GM21528 (cell line): ENCODE measurements around the gene HK2.

Experiments
- ATAC-seq: cut with Tn5 transposase; IDR thresholded peaks from one replicate; pipeline ENCODE4 v1.9.1; 2021; ENCODE audit warnings: mild to moderate bottlenecking, moderate library complexity; ENCODE audit not compliant: unreplicated experiment, low FRiP score

The HK2 gene

DNA sequence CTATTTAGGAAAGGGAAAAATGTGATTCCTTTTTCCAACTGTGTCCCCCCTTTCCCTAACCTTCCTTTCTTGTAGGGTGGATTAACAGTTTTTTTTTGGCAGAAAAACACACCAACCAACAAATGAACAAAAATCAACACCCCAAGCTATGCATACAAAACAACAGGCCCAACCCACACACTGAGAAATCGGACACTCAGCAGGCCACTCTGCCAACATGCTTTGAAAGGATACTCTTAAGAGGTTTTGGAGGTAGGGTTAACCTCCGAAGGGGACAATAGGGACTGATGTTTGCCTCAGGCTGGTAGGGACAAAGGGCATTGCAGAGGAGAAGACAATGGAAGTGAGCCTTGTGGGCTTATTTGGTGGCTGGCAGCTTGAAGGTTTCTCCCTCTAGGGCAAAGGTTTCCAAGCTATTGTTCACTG lies 91.4 kb downstream of the HK2 start:
- no peak for ATAC-seq

DNA sequence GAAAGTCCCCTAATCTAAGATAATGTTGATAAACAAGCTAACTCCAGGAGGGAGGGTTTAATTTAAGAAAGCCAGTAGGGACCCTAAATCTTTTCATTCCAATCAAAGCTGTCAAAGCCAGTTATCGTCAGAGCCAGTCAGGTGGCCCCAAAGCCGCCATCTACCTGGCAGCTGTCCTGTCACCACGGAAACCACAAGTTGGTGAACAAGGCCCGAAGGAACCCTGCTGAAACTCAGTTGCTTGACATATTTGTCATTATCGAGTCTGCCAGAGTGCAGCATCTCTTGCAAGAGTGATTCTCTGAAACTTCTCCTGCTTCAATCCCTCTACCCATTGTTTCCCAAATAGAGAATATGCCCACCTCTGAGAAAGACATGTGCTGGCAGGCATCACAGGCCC lies 93.7 kb downstream of the HK2 start:
- ATAC-seq, result no peak

DNA sequence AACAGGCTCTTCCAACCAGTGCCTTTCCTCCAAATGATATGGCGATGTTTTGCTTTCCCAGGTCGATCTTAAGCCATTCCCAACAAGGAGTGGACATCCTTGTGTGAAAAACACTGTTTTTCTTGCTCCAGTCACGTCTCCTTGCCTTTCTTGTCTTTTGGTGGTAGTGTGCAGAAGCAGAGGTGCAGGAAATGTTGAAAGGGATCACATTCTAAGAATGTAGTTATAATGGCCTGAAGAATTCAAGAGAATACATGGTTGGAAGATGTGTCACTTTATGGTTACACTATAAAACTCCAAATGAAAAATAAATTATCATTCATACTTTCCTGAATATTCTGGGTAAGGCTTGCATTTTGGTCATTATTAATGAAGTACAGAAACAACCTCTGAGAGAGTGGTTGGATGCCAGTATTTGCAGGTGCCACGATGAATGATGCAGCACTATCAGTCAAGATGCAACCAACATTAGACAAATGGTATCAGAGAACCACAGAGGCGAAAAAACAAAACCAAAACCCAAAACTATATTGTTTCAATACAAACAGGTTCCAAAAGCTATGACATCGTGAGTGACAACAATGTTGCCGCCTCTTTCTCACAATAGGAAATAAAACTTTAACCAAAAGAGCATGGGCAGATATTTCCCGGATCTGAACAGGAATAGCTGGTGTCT lies 97.0 kb downstream of the HK2 start:
- ATAC-seq, result no peak

DNA sequence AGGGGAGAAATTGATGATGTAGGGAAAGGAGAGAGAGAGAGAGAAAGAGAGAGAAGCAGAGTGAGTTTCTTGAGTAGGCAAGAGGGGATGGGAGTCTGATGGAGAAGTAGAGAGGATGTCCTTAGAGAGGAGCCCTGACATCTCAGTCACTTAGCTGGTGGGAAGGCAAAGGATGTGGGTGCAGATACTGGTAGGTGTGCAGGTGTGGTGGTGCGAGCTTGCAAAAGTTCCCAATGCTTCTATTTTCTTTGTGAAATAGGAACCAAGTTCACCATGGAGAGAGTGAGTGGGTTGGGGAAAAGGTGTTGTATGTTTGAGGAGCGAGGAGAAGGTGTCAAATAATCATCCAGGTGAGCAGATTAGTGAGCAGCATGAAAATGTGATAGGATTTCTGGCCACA lies 98.0 kb downstream of the HK2 start:
- ATAC-seq, result no peak

DNA sequence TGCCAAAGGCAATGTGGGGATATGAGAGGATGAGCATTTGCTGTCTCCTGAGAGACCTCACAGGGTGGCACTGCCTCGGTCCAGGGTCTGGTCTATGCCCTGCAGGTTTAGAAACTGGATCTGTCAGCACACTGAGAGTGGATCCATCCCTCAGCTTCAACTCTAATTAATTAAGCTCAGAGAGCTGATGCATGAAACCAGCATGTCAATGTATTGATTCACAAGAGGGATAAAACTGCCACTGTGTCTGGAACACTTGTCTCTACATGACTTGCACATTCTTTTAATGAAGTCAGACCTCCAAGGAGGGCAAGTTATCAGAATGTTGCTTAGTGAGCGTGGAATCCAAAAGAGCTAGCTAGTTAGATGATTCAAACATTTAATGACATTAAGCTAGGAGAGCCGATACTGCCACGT lies 102.1 kb downstream of the HK2 start:
- ATAC-seq, result no peak

DNA sequence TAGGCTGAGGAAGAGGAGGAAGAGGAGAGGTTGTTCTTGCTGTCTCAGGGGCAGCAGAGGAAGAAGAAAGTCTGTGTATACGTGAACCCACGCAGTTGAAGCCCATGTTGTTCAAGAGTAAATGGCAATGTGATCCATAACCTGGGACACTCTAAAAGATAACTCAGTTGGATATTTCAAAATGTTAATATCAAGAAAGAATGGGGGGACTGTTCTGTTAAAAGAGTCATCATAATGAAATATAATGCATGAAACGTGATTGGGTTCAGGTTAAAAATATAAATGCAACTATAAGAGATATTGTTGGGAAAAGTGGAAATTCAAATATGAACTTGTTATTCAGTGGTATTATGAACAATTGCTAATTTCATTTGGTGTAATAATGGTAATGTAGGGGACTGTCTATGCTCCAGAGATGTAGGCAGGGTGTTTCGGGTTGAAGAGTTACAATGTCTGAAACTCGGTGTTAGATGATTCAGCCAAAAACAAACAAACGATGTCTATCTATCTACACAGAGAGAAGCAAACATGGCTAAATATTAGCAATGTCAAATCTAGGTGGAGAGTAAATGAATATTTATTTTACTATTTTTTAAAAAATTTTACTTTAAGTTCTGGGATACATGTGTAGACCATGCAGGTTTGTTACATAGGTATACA lies 103.4 kb downstream of the HK2 start:
- ATAC-seq, result no peak

DNA sequence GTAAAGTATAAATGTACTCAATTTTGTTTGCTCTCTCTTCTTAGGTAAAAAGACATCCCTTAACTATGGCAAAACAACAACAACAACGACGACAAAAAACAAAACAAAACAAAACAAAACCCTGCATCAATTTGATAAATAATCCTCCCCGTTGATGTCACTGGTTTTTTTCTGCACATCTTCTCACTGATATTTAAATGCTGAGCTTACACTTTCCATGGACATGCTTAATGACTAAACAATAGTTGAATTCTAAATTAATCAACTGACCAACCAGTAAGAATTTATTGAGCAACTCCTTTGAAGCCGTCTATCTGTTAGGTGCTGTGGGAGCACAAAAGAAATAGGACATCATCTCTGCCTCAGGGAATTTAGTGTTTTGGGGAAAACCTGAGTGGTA lies 104.3 kb downstream of the HK2 start:
- no peak for ATAC-seq

DNA sequence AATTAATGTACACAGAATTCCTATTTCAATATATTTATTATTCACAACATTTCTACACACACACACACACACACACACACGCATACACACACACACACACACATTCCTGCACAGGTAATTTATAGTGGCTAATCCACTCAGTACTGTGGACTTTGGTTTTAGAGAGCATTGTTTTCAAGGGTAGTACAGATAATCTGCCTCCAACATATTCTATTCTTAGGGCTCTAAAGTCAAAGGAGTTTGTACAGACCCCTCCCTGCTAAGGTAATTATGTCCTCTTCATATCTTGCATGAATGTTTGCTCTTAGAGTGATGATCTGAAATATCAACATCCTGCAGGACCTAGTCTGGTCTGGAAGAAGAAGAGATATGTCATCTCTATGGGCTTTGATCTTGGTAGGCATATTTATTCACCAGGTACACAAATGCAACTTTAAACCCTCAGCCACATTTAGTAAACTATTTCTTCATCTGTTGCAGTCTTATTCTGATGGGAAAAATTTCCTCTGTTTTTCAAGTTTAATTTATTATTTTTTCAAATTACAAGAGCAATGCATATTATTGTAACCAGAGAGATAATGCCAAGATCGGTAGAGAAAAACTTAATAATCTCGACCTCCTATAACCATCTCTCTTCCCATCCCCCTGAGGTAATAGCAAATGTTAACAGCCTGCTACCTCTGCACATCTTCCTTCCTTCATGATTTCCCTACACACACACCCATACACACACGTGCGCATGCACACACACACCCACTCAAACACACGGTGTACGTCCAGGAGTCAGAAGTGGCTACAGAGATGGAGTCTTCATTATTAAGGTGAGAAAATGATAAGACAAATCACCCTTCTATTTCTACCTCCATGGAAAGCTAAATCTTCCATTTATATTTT lies 106.2 kb downstream of the HK2 start:
- no peak for ATAC-seq

DNA sequence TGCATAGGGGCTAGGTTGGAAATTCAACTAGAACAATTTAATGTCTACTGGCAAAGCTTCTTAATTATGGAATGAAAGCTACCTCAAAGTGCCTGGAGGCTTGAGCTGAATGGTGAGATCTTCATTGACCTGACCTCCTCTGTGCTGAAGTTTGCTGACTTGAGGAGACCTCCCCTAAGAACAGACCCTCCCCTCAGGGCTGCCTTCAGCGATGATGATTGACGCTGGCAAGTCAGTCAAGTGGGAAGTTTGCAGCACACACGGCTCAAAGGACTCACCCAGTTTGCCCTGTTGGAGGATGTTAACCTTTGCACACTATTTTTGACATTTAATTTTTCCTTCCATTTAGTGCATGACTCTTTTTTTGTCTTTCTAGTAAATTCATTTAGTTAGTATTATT lies 107.4 kb downstream of the HK2 start:
- no peak for ATAC-seq

DNA sequence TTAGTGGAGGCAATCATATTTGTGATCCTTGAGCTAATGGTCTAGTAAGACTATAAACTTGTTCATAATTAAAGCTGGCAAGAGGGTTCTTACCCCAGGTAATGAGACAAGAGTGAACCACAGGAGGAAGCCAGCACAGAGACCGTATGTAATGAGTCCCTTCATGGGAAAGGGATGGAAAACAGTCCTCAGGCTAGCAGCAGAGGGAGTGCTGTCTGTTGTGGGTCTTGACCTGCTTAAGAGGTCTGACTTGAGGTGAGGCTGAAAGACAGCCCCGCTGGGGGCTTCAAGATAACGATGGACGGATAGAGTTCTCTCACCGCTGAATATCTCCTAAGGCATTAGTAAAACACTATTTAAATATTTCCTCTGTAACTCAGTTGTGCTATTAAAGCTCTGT lies 108.3 kb downstream of the HK2 start:
- ATAC-seq, result no peak
